K562 (cell line): ENCODE data around the gene PDGFD. TPM values are rescaled to one million over a fixed set of nuclear protein-coding genes. Genes with fewer than 3 reads are reported as not detected.

ENCODE experiments used
- ATAC-seq: fragments of 200-7000 bp; cut with Tn5 transposase; 3 replicates; pipeline ENCODE4 v1.9.1; 2020; ENCODE audit warnings: moderate library complexity
- BruUV-seq: library from RNA; stranded (reverse); fragments of 400-500 nt; replicated peaks from 2 replicates; lab custom pipeline; 2021; lab: Mats Ljungman, UMichigan
- CTCF ChIA-PET: fragments of 300-600 bp; formaldehyde crosslinking; extraction: SDS; loops from one replicate; lab custom pipeline; 2021; ENCODE audit warnings: low intra/inter-chr PET ratio; lab: Yijun Ruan, JAX
- POLR2A ChIA-PET: fragments of 300-600, 350-650 bp; sonication (Branson Sonifier 250); formaldehyde crosslinking; extraction: SDS; loops from one replicate; lab custom pipeline; 2021; ENCODE audit warnings: antibody characterized with exemption, inconsistent platforms; lab: Yijun Ruan, JAX
- DNase-seq, 4 experiments: peaks; one replicate each; pipeline versions ENCODE4 v3.0.0 to v3.0.0-alpha.2; 2011 to 2018; ENCODE audit warnings: low spot score in 3 of 4, mixed read lengths in 3 of 4; ENCODE audit errors: extremely low read depth in 1 of 4
- FAIRE-seq: peaks from 2 replicates; lab custom pipeline; 2011; peaks lifted over from hg19 to GRCh38; lab: Jason Lieb, UNC
- H2AFZ ChIP-seq: 2 replicates; pipeline ENCODE4 v1.6.0; 2011; ENCODE audit warnings: low read depth, low read length, control low read depth, inconsistent platforms
- H3K27ac ChIP-seq: fragments of 200-600 bp; 3 replicates; pipeline ENCODE4 v1.8.0; 2011; ENCODE audit warnings: low read depth, mild to moderate bottlenecking, control low read depth, inconsistent platforms, low read length, moderate library complexity, mixed read lengths; ENCODE audit errors: extremely low read depth
- H3K27me3 ChIP-seq, 2 experiments: fragments of 300-600 bp in 1 of 2; 2 replicates in 1 of 2; 3 replicates in 1 of 2; pipeline versions ENCODE4 v1.6.0 to v1.8.0; 2011; ENCODE audit warnings: inconsistent platforms in 2 of 2, low read length in 2 of 2, mild to moderate bottlenecking in 1 of 2, mixed read lengths in 1 of 2, moderate library complexity in 1 of 2; ENCODE audit not compliant: control insufficient read depth in 2 of 2, insufficient read depth in 2 of 2
- H3K36me3 ChIP-seq: fragments of 300-600 bp; 3 replicates; pipeline ENCODE4 v1.8.0; 2011; ENCODE audit warnings: mild to moderate bottlenecking, low read length, inconsistent platforms; ENCODE audit not compliant: control insufficient read depth, insufficient read depth
- H3K4me1 ChIP-seq, 2 experiments: fragments of 200-600 bp in 1 of 2; replicated peaks in 1 of 2; 2 replicates in 1 of 2; 3 replicates in 1 of 2; pipeline versions ENCODE4 v1.5.1 to v1.8.0; 2011; ENCODE audit warnings: inconsistent platforms in 2 of 2, low read length in 2 of 2, mild to moderate bottlenecking in 1 of 2, mixed read lengths in 1 of 2, moderate library complexity in 1 of 2; ENCODE audit not compliant: control insufficient read depth in 2 of 2, insufficient read depth in 2 of 2
- H3K4me2 ChIP-seq: 2 replicates; pipeline ENCODE4 v1.6.1; 2011; ENCODE audit warnings: low read length, control low read depth, inconsistent platforms, mixed read lengths; ENCODE audit not compliant: insufficient read depth
- H3K4me3 ChIP-seq: fragments of 200-600 bp; sonication (generic), shearing (Covaris generic); 2 replicates; pipeline ENCODE4 v1.5.1; 2016; ENCODE audit warnings: control low read depth, inconsistent platforms
- H3K79me2 ChIP-seq: fragments of 200-600 bp; 3 replicates; pipeline ENCODE4 v1.8.0; 2011; ENCODE audit warnings: low read length, inconsistent platforms; ENCODE audit not compliant: control insufficient read depth, insufficient read depth
- H3K9ac ChIP-seq, 2 experiments: 2 replicates each; pipeline versions ENCODE4 v1.6.0 to v1.6.1; 2011; ENCODE audit warnings: low read depth in 2 of 2, low read length in 2 of 2, control low read depth in 1 of 2, inconsistent platforms in 1 of 2, mild to moderate bottlenecking in 1 of 2, mixed read lengths in 1 of 2; ENCODE audit not compliant: insufficient read depth in 1 of 2
- H3K9me1 ChIP-seq: one replicate; pipeline ENCODE4 v1.6.0; 2011; ENCODE audit warnings: inconsistent platforms, mild to moderate bottlenecking, low read length, moderate library complexity; ENCODE audit not compliant: control insufficient read depth, insufficient read depth
- H3K9me3 ChIP-seq: replicated peaks from 2 replicates; pipeline ENCODE4 v1.5.1; 2011; ENCODE audit warnings: low read depth, low read length, inconsistent platforms; ENCODE audit not compliant: control insufficient read depth, insufficient read depth
- H4K20me1 ChIP-seq: replicated peaks from 2 replicates; pipeline ENCODE4 v1.6.1; 2011; ENCODE audit warnings: low read length, inconsistent platforms, mixed read lengths; ENCODE audit not compliant: control insufficient read depth, insufficient read depth
- CREBBP ChIP-seq: IDR thresholded peaks from one replicate; pipeline ENCODE4 v1.6.1; 2012; ENCODE audit warnings: low read depth, mild to moderate bottlenecking, control low read depth, inconsistent platforms, low read length
- HNRNPUL1 ChIP-seq: fragments of 200-400 bp; formaldehyde crosslinking; IDR thresholded peaks from 2 replicates; pipeline ENCODE4 v1.6.1; 2017; ENCODE audit warnings: low read length
- RHOXF2B ChIP-seq: fragments of 250-450 bp; sonication (Bioruptor Pico); conservative IDR thresholded peaks from 2 replicates; pipeline ENCODE4 v1.5.1; 2021
- YY1 ChIP-seq, 3 experiments: IDR thresholded peaks; 2 replicates each; pipeline ENCODE4 v1.6.1; 2011; ENCODE audit warnings: low read length in 2 of 3, mild to moderate bottlenecking in 2 of 3, moderate library complexity in 2 of 3, borderline replicate concordance in 1 of 3, control low read depth in 1 of 3, low read depth in 1 of 3; ENCODE audit not compliant: insufficient read depth in 3 of 3, insufficient replicate concordance in 2 of 3, control insufficient read depth in 1 of 3, insufficient read length in 1 of 3; ENCODE audit errors: extremely low read depth in 1 of 3
- ZNF830 ChIP-seq: fragments of 250-450 bp; sonication (Bioruptor Pico); IDR thresholded peaks from 2 replicates; pipeline ENCODE4 v1.5.0; 2021; ENCODE audit warnings: mild to moderate bottlenecking
- in situ Hi-C: fragments of 300-500 bp; cut with MboI; formaldehyde crosslinking; loops from 4 replicates; pipeline ENCODE4 v1.15.0; 2018; ENCODE audit warnings: inconsistent platforms, mixed read lengths
- intact Hi-C: fragments of 100-400 bp; cut with micrococcal nuclease; formaldehyde crosslinking; loops from 2 replicates; pipeline ENCODE4 v1.14.2; 2022
- polyA plus RNA-seq, 8 experiments: library from polyadenylated mRNA; depleted of rRNA in 4 of 8; stranded (reverse) in 5 of 8; unstranded in 3 of 8; fragments of >200 nt; fragmentation: Nextera tagmentation in 2 of 8; fragmentation: Illumina TruSeq in 1 of 8; extraction: Ambion mirVana in 2 of 8; extraction: Trizol in 1 of 8; gene quantifications; 2 replicates each; pipeline versions ENCODE4 v1.2.1 to v1.2.3, GENCODE V29; 2011 to 2014; ENCODE audit warnings: inconsistent platforms in 1 of 8, missing spikeins in 1 of 8
- total RNA-seq, 7 experiments: library from RNA; depleted of rRNA in 6 of 7; stranded (reverse); fragments of >200 nt in 6 of 7; fragmentation: Illumina TruSeq in 2 of 7; extraction: Trizol in 2 of 7; gene quantifications; 2 replicates each; pipeline versions ENCODE4 v1.2.1 to v1.2.3, GENCODE V29; 2011 to 2021; ENCODE audit warnings: low replicate concordance in 1 of 7
- TF ChIP-seq, protein P1 (sequence below): sonication (generic); formaldehyde crosslinking; IDR thresholded peaks from 2 replicates; pipeline ENCODE4 v1.8.0; 2023; ENCODE audit warnings: missing genetic modification reagents, mild to moderate bottlenecking, borderline replicate concordance
- TF ChIP-seq, protein P2 (sequence below): fragments of 450-650 bp; IDR thresholded peaks from 2 replicates; pipeline ENCODE4 v1.6.1; 2018; ENCODE audit warnings: mild to moderate bottlenecking, low read depth; ENCODE audit not compliant: partially characterized antibody
- TF ChIP-seq, protein P3 (sequence below), 3 experiments: fragments of 200-800 bp in 1 of 3; fragments of 250-450 bp in 1 of 3; fragments of 450-650 bp in 1 of 3; sonication (Bioruptor Pico) in 1 of 3; sonication (Bioruptor generic) in 1 of 3; formaldehyde crosslinking in 1 of 3; IDR thresholded peaks; 2 replicates each; pipeline versions ENCODE4 v1.6.1 to v1.8.0; 2016 to 2022; ENCODE audit warnings: mild to moderate bottlenecking in 2 of 3, missing genetic modification characterization in 2 of 3, missing compliant biosample characterization in 1 of 3, moderate library complexity in 1 of 3

The PDGFD gene
- total and polyA plus RNA-seq, 9 of the 15 experiments (the other 6 are each of a cell fraction or from before 2014, with no cell fraction given): 0.11 TPM; not detected in 8

DNA sequence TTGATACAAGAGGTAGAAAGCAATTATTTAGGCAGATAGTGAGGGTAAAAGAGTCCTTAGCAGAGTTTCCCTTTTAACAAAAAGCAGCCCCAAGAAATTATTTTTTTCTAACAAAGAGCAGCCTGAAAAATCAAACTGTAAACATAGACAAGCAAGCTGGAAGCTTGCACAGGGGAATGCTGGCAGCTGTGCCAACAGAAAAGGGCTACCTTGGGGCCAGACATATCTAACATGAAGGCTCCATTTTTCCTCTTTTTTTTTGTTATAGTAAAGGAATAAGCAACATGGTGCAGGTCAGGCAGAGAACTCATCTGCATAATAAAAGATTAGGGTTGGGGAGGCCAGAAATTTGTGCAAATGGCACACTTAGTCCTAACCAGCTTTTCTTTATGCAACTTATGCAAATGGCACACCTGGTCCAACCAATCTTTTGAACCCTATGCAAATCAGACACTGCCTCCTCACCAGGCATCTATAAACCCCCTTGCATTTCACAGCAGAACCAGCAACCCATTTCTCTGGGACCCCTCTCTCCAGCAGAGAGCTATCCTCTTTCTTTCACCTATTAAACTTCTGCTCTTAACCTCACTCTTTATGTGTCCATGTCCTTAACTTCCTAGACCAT lies 41.8 kb downstream of the PDGFD start:
- no peaks in the 10 kb centered on the region for H3K79me2 ChIP-seq
- no peak overlapping the region for H3K9ac ChIP-seq
- H3K4me1 ChIP-seq: no peaks in the 10 kb centered on the region
- POLR2A ChIA-PET: no interaction called here
- no peaks in the 10 kb centered on the region for H3K36me3 ChIP-seq
- H3K9me1 ChIP-seq: no peaks in the 10 kb centered on the region
- ATAC-seq (no peak), FAIRE-seq (no peak), DNase-seq (no peak)
- no TSS peak for BruUV-seq
- H3K4me3 ChIP-seq: no peak overlapping the region
- in situ Hi-C loops: no loop called here
- CTCF ChIA-PET: no interaction called here
- H3K27me3 ChIP-seq: no peaks in the 10 kb centered on the region
- H2AFZ ChIP-seq: no peak overlapping the region
- 0 out of 2 replicates have a peak, but pooled peaks cover 3% of the 10 kb centered on the region for H3K9me3 ChIP-seq
- no peaks in the 10 kb centered on the region for H4K20me1 ChIP-seq
- no peak overlapping the region for H3K4me2 ChIP-seq
- no peak overlapping the region for H3K27ac ChIP-seq
- intact Hi-C loops: no loop called here
- TF ChIP-seq, protein P1, sequence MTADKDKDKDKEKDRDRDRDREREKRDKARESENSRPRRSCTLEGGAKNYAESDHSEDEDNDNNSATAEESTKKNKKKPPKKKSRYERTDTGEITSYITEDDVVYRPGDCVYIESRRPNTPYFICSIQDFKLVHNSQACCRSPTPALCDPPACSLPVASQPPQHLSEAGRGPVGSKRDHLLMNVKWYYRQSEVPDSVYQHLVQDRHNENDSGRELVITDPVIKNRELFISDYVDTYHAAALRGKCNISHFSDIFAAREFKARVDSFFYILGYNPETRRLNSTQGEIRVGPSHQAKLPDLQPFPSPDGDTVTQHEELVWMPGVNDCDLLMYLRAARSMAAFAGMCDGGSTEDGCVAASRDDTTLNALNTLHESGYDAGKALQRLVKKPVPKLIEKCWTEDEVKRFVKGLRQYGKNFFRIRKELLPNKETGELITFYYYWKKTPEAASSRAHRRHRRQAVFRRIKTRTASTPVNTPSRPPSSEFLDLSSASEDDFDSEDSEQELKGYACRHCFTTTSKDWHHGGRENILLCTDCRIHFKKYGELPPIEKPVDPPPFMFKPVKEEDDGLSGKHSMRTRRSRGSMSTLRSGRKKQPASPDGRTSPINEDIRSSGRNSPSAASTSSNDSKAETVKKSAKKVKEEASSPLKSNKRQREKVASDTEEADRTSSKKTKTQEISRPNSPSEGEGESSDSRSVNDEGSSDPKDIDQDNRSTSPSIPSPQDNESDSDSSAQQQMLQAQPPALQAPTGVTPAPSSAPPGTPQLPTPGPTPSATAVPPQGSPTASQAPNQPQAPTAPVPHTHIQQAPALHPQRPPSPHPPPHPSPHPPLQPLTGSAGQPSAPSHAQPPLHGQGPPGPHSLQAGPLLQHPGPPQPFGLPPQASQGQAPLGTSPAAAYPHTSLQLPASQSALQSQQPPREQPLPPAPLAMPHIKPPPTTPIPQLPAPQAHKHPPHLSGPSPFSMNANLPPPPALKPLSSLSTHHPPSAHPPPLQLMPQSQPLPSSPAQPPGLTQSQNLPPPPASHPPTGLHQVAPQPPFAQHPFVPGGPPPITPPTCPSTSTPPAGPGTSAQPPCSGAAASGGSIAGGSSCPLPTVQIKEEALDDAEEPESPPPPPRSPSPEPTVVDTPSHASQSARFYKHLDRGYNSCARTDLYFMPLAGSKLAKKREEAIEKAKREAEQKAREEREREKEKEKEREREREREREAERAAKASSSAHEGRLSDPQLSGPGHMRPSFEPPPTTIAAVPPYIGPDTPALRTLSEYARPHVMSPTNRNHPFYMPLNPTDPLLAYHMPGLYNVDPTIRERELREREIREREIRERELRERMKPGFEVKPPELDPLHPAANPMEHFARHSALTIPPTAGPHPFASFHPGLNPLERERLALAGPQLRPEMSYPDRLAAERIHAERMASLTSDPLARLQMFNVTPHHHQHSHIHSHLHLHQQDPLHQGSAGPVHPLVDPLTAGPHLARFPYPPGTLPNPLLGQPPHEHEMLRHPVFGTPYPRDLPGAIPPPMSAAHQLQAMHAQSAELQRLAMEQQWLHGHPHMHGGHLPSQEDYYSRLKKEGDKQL (CRISPR knock-in tag): no peak
- TF ChIP-seq YY1 (IDR thresholded peaks at IDR 0.05; ENCODE audit: borderline replicate concordance in 1 of 3, control insufficient read depth in 1 of 3, extremely low read depth in 1 of 3, insufficient read depth in 3 of 3, insufficient read length in 1 of 3, insufficient replicate concordance in 2 of 3, low read depth in 1 of 3, low read length in 2 of 3) (no peak), ZNF830 (CRISPR knock-in tag) (no peak), CREBBP (no peak), RHOXF2B (CRISPR knock-in tag) (no peak), HNRNPUL1 (no peak)
- TF ChIP-seq, protein P2, sequence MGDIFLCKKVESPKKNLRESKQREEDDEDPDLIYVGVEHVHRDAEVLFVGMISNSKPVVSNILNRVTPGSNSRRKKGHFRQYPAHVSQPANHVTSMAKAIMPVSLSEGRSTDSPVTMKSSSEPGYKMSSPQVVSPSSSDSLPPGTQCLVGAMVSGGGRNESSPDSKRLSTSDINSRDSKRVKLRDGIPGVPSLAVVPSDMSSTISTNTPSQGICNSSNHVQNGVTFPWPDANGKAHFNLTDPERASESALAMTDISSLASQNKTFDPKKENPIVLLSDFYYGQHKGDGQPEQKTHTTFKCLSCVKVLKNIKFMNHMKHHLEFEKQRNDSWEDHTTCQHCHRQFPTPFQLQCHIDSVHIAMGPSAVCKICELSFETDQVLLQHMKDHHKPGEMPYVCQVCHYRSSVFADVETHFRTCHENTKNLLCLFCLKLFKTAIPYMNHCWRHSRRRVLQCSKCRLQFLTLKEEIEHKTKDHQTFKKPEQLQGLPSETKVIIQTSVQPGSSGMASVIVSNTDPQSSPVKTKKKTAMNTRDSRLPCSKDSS: no peak
- TF ChIP-seq, protein P3, sequence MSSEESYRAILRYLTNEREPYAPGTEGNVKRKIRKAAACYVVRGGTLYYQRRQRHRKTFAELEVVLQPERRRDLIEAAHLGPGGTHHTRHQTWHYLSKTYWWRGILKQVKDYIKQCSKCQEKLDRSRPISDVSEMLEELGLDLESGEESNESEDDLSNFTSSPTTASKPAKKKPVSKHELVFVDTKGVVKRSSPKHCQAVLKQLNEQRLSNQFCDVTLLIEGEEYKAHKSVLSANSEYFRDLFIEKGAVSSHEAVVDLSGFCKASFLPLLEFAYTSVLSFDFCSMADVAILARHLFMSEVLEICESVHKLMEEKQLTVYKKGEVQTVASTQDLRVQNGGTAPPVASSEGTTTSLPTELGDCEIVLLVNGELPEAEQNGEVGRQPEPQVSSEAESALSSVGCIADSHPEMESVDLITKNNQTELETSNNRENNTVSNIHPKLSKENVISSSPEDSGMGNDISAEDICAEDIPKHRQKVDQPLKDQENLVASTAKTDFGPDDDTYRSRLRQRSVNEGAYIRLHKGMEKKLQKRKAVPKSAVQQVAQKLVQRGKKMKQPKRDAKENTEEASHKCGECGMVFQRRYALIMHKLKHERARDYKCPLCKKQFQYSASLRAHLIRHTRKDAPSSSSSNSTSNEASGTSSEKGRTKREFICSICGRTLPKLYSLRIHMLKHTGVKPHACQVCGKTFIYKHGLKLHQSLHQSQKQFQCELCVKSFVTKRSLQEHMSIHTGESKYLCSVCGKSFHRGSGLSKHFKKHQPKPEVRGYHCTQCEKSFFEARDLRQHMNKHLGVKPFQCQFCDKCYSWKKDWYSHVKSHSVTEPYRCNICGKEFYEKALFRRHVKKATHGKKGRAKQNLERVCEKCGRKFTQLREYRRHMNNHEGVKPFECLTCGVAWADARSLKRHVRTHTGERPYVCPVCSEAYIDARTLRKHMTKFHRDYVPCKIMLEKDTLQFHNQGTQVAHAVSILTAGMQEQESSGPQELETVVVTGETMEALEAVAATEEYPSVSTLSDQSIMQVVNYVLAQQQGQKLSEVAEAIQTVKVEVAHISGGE (CRISPR knock-in tag; IDR thresholded peaks at IDR 0.05): no peak
